Transverse colon (tissue), 3 donors: ENCODE measurements around the gene RAP1GAP2.

Experiments used
- POLR2A ChIP-seq: fragments of 450-650 bp; IDR thresholded peaks from one replicate; pipeline ENCODE4 v1.6.1; 2016; ENCODE audit warnings: antibody characterized with exemption, mild to moderate bottlenecking, moderate library complexity
- TF ChIP-seq, protein P1 (sequence below), 5 experiments: fragments of 200-600 bp in 3 of 5; fragments of 450-650 bp in 2 of 5; sonication (generic) in 3 of 5; IDR thresholded peaks; 1 replicate in 2 of 5; 2 replicates in 3 of 5; pipeline ENCODE4 v1.5.1; 2016 to 2017; ENCODE audit warnings: antibody characterized with exemption in 5 of 5, inconsistent platforms in 3 of 5, mild to moderate bottlenecking in 2 of 5, moderate library complexity in 1 of 5

- TF ChIP-seq, protein P1, sequence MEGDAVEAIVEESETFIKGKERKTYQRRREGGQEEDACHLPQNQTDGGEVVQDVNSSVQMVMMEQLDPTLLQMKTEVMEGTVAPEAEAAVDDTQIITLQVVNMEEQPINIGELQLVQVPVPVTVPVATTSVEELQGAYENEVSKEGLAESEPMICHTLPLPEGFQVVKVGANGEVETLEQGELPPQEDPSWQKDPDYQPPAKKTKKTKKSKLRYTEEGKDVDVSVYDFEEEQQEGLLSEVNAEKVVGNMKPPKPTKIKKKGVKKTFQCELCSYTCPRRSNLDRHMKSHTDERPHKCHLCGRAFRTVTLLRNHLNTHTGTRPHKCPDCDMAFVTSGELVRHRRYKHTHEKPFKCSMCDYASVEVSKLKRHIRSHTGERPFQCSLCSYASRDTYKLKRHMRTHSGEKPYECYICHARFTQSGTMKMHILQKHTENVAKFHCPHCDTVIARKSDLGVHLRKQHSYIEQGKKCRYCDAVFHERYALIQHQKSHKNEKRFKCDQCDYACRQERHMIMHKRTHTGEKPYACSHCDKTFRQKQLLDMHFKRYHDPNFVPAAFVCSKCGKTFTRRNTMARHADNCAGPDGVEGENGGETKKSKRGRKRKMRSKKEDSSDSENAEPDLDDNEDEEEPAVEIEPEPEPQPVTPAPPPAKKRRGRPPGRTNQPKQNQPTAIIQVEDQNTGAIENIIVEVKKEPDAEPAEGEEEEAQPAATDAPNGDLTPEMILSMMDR (IDR thresholded peaks at IDR 0.05) = no peak
- TF ChIP-seq POLR2A = no peak
Measured at GRCh38 chr17:3017936-3018335, 221.7 kb downstream of the RAP1GAP2 start.
